ENCODE data around the gene AP4M1.

The AP4M1 gene

GRCh38 chr7:100119072-100119969, 17.9 kb downstream of the AP4M1 start, which contains the start of the genes CNPY4 and TAF6 (continued):
- TF ChIP-seq ZIC2 (tag by site-specific recombination; IDR thresholded peaks at IDR 0.05), result no peak
- TF ChIP-seq, protein P1, sequence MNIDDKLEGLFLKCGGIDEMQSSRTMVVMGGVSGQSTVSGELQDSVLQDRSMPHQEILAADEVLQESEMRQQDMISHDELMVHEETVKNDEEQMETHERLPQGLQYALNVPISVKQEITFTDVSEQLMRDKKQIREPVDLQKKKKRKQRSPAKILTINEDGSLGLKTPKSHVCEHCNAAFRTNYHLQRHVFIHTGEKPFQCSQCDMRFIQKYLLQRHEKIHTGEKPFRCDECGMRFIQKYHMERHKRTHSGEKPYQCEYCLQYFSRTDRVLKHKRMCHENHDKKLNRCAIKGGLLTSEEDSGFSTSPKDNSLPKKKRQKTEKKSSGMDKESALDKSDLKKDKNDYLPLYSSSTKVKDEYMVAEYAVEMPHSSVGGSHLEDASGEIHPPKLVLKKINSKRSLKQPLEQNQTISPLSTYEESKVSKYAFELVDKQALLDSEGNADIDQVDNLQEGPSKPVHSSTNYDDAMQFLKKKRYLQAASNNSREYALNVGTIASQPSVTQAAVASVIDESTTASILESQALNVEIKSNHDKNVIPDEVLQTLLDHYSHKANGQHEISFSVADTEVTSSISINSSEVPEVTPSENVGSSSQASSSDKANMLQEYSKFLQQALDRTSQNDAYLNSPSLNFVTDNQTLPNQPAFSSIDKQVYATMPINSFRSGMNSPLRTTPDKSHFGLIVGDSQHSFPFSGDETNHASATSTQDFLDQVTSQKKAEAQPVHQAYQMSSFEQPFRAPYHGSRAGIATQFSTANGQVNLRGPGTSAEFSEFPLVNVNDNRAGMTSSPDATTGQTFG (tag by site-specific recombination; IDR thresholded peaks at IDR 0.05; ENCODE audit: borderline replicate concordance), result no peak
- TF ChIP-seq ZNF747 (tag by site-specific recombination; IDR thresholded peaks at IDR 0.05), result no peak
- TF ChIP-seq ZNF24 (tag by site-specific recombination; IDR thresholded peaks at IDR 0.05), result no peak
- no peak for TF ChIP-seq GLI2 (tag by site-specific recombination; IDR thresholded peaks at IDR 0.05; ENCODE audit: borderline replicate concordance, low read depth)
- peak; percentile 91 for TF ChIP-seq ZBTB7A (tag by site-specific recombination; IDR thresholded peaks at IDR 0.05; ENCODE audit: low read depth)
- no peak for TF ChIP-seq ZSCAN30 (tag by site-specific recombination; IDR thresholded peaks at IDR 0.05)
- TF ChIP-seq ZNF660 (tag by site-specific recombination; IDR thresholded peaks at IDR 0.05), result peak; percentile 82
- TF ChIP-seq ZNF184 (tag by site-specific recombination; IDR thresholded peaks at IDR 0.05), result no peak
- TF ChIP-seq REPIN1 (tag by site-specific recombination; IDR thresholded peaks at IDR 0.05; ENCODE audit: low read depth), result no peak
- no peak for TF ChIP-seq ZNF530 (tag by site-specific recombination; IDR thresholded peaks at IDR 0.05; ENCODE audit: low read depth)
- TF ChIP-seq ZNF26 (tag by site-specific recombination; IDR thresholded peaks at IDR 0.05), result no peak
- TF ChIP-seq ZNF121 (tag by site-specific recombination; IDR thresholded peaks at IDR 0.05), result peak; percentile 24; the same call in 1 of the 2 replicates
- no peak for TF ChIP-seq ZNF560 (tag by site-specific recombination; IDR thresholded peaks at IDR 0.05; ENCODE audit: borderline replicate concordance)
- no peak for TF ChIP-seq ZNF830 (tag by site-specific recombination; IDR thresholded peaks at IDR 0.05; ENCODE audit: low read depth)
- TF ChIP-seq ZXDB (tag by site-specific recombination; IDR thresholded peaks at IDR 0.05), result peak; percentile 100
- TF ChIP-seq ZNF513 (tag by site-specific recombination; IDR thresholded peaks at IDR 0.05), result no peak
- no peak for TF ChIP-seq ZNF555 (tag by site-specific recombination; conservative IDR thresholded peaks at IDR 0.05)
- no peak for TF ChIP-seq ZNF792 (tag by site-specific recombination; IDR thresholded peaks at IDR 0.05)
- TF ChIP-seq GFI1B (tag by site-specific recombination; IDR thresholded peaks at IDR 0.05), result no peak
- peak; percentile 20 for TF ChIP-seq ZBTB26 (tag by site-specific recombination; optimal IDR thresholded peaks at IDR 0.05)
- no peak for TF ChIP-seq ZNF670 (tag by site-specific recombination; IDR thresholded peaks at IDR 0.05; ENCODE audit: low read depth)
- TF ChIP-seq ZNF837 (tag by site-specific recombination; IDR thresholded peaks at IDR 0.05), result no peak
- TF ChIP-seq OVOL3 (tag by site-specific recombination; IDR thresholded peaks at IDR 0.05), result no peak; the same call in 1 of the 2 replicates
- TF ChIP-seq, protein P2, sequence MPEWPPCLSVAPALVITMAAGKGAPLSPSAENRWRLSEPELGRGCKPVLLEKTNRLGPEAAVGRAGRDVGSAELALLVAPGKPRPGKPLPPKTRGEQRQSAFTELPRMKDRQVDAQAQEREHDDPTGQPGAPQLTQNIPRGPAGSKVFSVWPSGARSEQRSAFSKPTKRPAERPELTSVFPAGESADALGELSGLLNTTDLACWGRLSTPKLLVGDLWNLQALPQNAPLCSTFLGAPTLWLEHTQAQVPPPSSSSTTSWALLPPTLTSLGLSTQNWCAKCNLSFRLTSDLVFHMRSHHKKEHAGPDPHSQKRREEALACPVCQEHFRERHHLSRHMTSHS (tag by site-specific recombination; IDR thresholded peaks at IDR 0.05), result no peak
- no peak for TF ChIP-seq TCF7L2 (IDR thresholded peaks at IDR 0.05; ENCODE audit: borderline replicate concordance, low read depth, low read length)
- TF ChIP-seq ZNF133 (tag by site-specific recombination; IDR thresholded peaks at IDR 0.05), result no peak
- TF ChIP-seq ZNF302 (tag by site-specific recombination; IDR thresholded peaks at IDR 0.05; ENCODE audit: low read depth), result no peak
- TF ChIP-seq ZNF785 (tag by site-specific recombination; IDR thresholded peaks at IDR 0.05), result no peak
